Right cardiac atrium (tissue), 5 donors: ENCODE measurements around the gene AMPD3. TPM values are rescaled to one million over a fixed set of nuclear protein-coding genes. Genes with fewer than 3 reads are reported as not detected.

Experiments used
- ATAC-seq, 2 donors: fragments of 200-7000 bp; cut with Tn5 transposase; one replicate each; pipeline versions ENCODE4 v1.8.0 to v1.9.1; 2020; ENCODE audit warnings: moderate library complexity in 2 of 2, mild to moderate bottlenecking in 1 of 2
- DNase-seq, 3 donors: peaks; one replicate each; pipeline ENCODE4 v3.0.0-alpha.2; 2020
- H3K27ac ChIP-seq: one replicate; pipeline ENCODE4 v1.5.1; 2013; ENCODE audit warnings: mild to moderate bottlenecking, low read length, control low read depth, moderate library complexity
- H3K27me3 ChIP-seq: one replicate; pipeline ENCODE4 v1.6.1; 2013; ENCODE audit not compliant: control insufficient read depth, insufficient read depth
- H3K4me1 ChIP-seq: one replicate; pipeline ENCODE4 v1.6.1; 2013; ENCODE audit warnings: low read length; ENCODE audit not compliant: control insufficient read depth, insufficient read depth
- H3K4me3 ChIP-seq: one replicate; pipeline ENCODE4 v1.5.1; 2013; ENCODE audit warnings: low read length, control low read depth
- H3K9me3 ChIP-seq: one replicate; pipeline ENCODE4 v1.6.1; 2013; ENCODE audit warnings: low read length; ENCODE audit not compliant: control insufficient read depth
- WGBS: extraction: QIAGEN DNeasy Blood & Tissue Kit; methylation state at CpG from one replicate; pipeline ENCODE4 v1.1.7; 2013; 5-methylcytosine and 5-hydroxymethylcytosine counted together
- intact Hi-C, 4 donors: fragments of 100-400 bp; cut with DNase I; formaldehyde crosslinking; loops; one replicate each; pipeline versions ENCODE4 v1.11.0 to v1.14.0; 2022 to 2023
- polyA plus RNA-seq: library from polyadenylated mRNA; stranded (reverse); fragments of 200-250 nt; gene quantifications from one replicate; pipeline ENCODE4 v1.2.3, GENCODE V29; 2013
- total RNA-seq, 4 donors: library from RNA; stranded (reverse); fragmentation: NEBNext Ultra II Directional; extraction: Animal tissue kit (Norgen Biotek cat#: 25700); gene quantifications; one replicate each; pipeline ENCODE4 v1.2.1, GENCODE V29; 2021
- donor health status: healthy with polysubstance abuse.
- donor health status: DM: no; HTN: yes; CAD: no.
- donor health status: DM: no; HTN: no; CAD: no.
- donor health status: DM: no; HTN: yes; CAD: no; lungs with severe emphysema.
- donor health status: DM: yes; HTN: yes; CAD: no.

The AMPD3 gene
- total and polyA plus RNA-seq, 5 donors = 3.5 to 10.8 (median 7.6) TPM

GRCh38 chr11:10461276-10461790 lies 6.3 kb downstream of the AMPD3 start:
- intact Hi-C loops = no loop called here
- 92% methylated on average over 9 of the region's 9 CpGs for WGBS
- H3K27me3 ChIP-seq = no peaks in the 10 kb centered on the region
- DNase-seq (no peak), ATAC-seq (no peak)
- no peaks in the 10 kb centered on the region for H3K9me3 ChIP-seq
- peaks cover 2% of the 10 kb centered on the region for H3K4me1 ChIP-seq
- H3K27ac ChIP-seq = no peak overlapping the region
- H3K4me3 ChIP-seq = no peak overlapping the region

- Histone ChIP-seq H3K27ac (no peak overlapping the region), H3K27me3 (no peaks in the 10 kb centered on the region), H3K9me3 (no peaks in the 10 kb centered on the region), H3K4me3 (no peak overlapping the region), H3K4me1 (no peaks in the 10 kb centered on the region)
- intact Hi-C loops = no loop called here
- ATAC-seq (no peak), DNase-seq (no peak)
- WGBS = 94% methylated on average over 5 of the region's 5 CpGs
These were observed 7.8 kb downstream of the AMPD3 start for GRCh38 chr11:10462746-10463300.

- Histone ChIP-seq H3K4me3 (no peak overlapping the region), H3K27me3 (no peaks in the 10 kb centered on the region), H3K9me3 (no peaks in the 10 kb centered on the region), H3K27ac (no peak overlapping the region), H3K4me1 (no peaks in the 10 kb centered on the region)
- no peak for DNase-seq
- intact Hi-C loops = no loop called here
- 85% methylated on average over 4 of the region's 4 CpGs for WGBS
- ATAC-seq = no peak
These were observed 18.3 kb downstream of the AMPD3 start for GRCh38 chr11:10473371-10473770.

GRCh38 chr11:10474551-10474950 lies 19.5 kb downstream of the AMPD3 start:
- intact Hi-C loops = no loop called here
- no peaks in the 10 kb centered on the region for H3K9me3 ChIP-seq
- ATAC-seq = no peak
- no peak for DNase-seq
- WGBS = 86% methylated on average over 2 of the region's 2 CpGs
- H3K4me1 ChIP-seq = no peaks in the 10 kb centered on the region
- no peaks in the 10 kb centered on the region for H3K27me3 ChIP-seq
- H3K4me3 ChIP-seq = no peak overlapping the region
- H3K27ac ChIP-seq = no peak overlapping the region

GRCh38 chr11:10476342-10476741 lies 21.3 kb downstream of the AMPD3 start:
- Histone ChIP-seq H3K27me3 (no peaks in the 10 kb centered on the region), H3K4me3 (no peak overlapping the region), H3K4me1 (no peaks in the 10 kb centered on the region), H3K27ac (no peak overlapping the region), H3K9me3 (no peaks in the 10 kb centered on the region)
- ATAC-seq (no peak), DNase-seq (no peak)
- 86% methylated on average over 1 of the region's 1 CpG for WGBS
- intact Hi-C loops = no loop called here

- Histone ChIP-seq H3K4me1 (no peaks in the 10 kb centered on the region), H3K9me3 (no peaks in the 10 kb centered on the region), H3K27me3 (no peaks in the 10 kb centered on the region), H3K4me3 (no peak overlapping the region), H3K27ac (no peak overlapping the region)
- DNase-seq (no peak), ATAC-seq (no peak)
- WGBS = 81% methylated on average over 5 of the region's 5 CpGs
- intact Hi-C loops = no loop called here
These were observed 22.0 kb downstream of the AMPD3 start for GRCh38 chr11:10476927-10477689.

GRCh38 chr11:10477690-10478046 lies 22.6 kb downstream of the AMPD3 start:
- intact Hi-C loops = no loop called here
- Histone ChIP-seq H3K27me3 (no peaks in the 10 kb centered on the region), H3K27ac (no peak overlapping the region), H3K9me3 (no peaks in the 10 kb centered on the region), H3K4me1 (no peaks in the 10 kb centered on the region), H3K4me3 (no peak overlapping the region)
- ATAC-seq (no peak), DNase-seq (no peak)
- 94% methylated on average over 8 of the region's 8 CpGs for WGBS

GRCh38 chr11:10478066-10478465 lies 23.0 kb downstream of the AMPD3 start:
- ATAC-seq (no peak), DNase-seq (no peak)
- Histone ChIP-seq H3K9me3 (no peaks in the 10 kb centered on the region), H3K27ac (no peak overlapping the region), H3K4me1 (no peaks in the 10 kb centered on the region), H3K4me3 (no peak overlapping the region), H3K27me3 (no peaks in the 10 kb centered on the region)
- intact Hi-C loops = no loop called here
- WGBS = 68% methylated on average over 3 of the region's 3 CpGs

GRCh38 chr11:10478574-10479550 lies 23.8 kb downstream of the AMPD3 start:
- Histone ChIP-seq H3K27ac (no peak overlapping the region), H3K27me3 (no peaks in the 10 kb centered on the region), H3K4me3 (no peak overlapping the region), H3K9me3 (no peaks in the 10 kb centered on the region), H3K4me1 (no peaks in the 10 kb centered on the region)
- intact Hi-C loops = no loop called here
- no peak for DNase-seq
- peak in 1 of 2 donors; percentile 29 for ATAC-seq
- WGBS = 80% methylated on average over 16 of the region's 16 CpGs

- WGBS = 86% methylated on average over 6 of the region's 6 CpGs
- ATAC-seq (no peak), DNase-seq (no peak)
- Histone ChIP-seq H3K9me3 (no peaks in the 10 kb centered on the region), H3K4me3 (no peak overlapping the region), H3K27me3 (no peaks in the 10 kb centered on the region), H3K4me1 (no peaks in the 10 kb centered on the region), H3K27ac (no peak overlapping the region)
- intact Hi-C loops = no loop called here
These were observed 25.0 kb downstream of the AMPD3 start for GRCh38 chr11:10480026-10480425.

GRCh38 chr11:10480760-10481159 lies 25.7 kb downstream of the AMPD3 start:
- 83% methylated on average over 2 of the region's 2 CpGs for WGBS
- H3K9me3 ChIP-seq = no peaks in the 10 kb centered on the region
- DNase-seq (no peak), ATAC-seq (no peak)
- no peaks in the 10 kb centered on the region for H3K27me3 ChIP-seq
- no peaks in the 10 kb centered on the region for H3K4me1 ChIP-seq
- no peak overlapping the region for H3K4me3 ChIP-seq
- intact Hi-C loops = no loop called here
- H3K27ac ChIP-seq = no peak overlapping the region
